22Rv1 (cell line): Measurements from ENCODE around the gene SEH1L.

Source experiments
- CTCF ChIP-seq: fragments of 450-650 bp; IDR thresholded peaks from 2 replicates; pipeline ENCODE4 v1.5.1; 2017; ENCODE audit warnings: mild to moderate bottlenecking
- ZFX ChIP-seq: fragments of 450-650 bp; IDR thresholded peaks from 2 replicates; pipeline ENCODE4 v1.6.1; 2017; ENCODE audit warnings: antibody characterized with exemption, borderline replicate concordance

- TF ChIP-seq CTCF (no peak), ZFX (no peak)
Observed at GRCh38 chr18:12907258-12907925, 40.4 kb upstream of the SEH1L start.
